HUES64 (cell line): ENCODE measurements around the gene KCNQ1OT1.

Source experiments
- H3K27ac ChIP-seq: 2 replicates; pipeline ENCODE4 v1.7.0; 2013; ENCODE audit warnings: low read depth, low read length, inconsistent platforms
- H3K27me3 ChIP-seq: 2 replicates; pipeline ENCODE4 v1.6.1; 2013; ENCODE audit warnings: mild to moderate bottlenecking, low read length; ENCODE audit not compliant: insufficient read depth
- H3K36me3 ChIP-seq: 2 replicates; pipeline ENCODE4 v1.6.1; 2013; ENCODE audit warnings: mild to moderate bottlenecking, low read length; ENCODE audit not compliant: insufficient read depth
- H3K4me1 ChIP-seq: 2 replicates; pipeline ENCODE4 v1.6.1; 2013; ENCODE audit warnings: mild to moderate bottlenecking, low read length, moderate library complexity; ENCODE audit not compliant: insufficient read depth
- H3K4me3 ChIP-seq: 2 replicates; pipeline ENCODE4 v1.5.1; 2013; ENCODE audit warnings: mild to moderate bottlenecking, low read length, moderate library complexity
- H3K9ac ChIP-seq: 2 replicates; pipeline ENCODE4 v1.6.1; 2013; ENCODE audit warnings: mild to moderate bottlenecking, low read depth, low read length
- H3K9me3 ChIP-seq: 2 replicates; pipeline ENCODE4 v1.6.1; 2013; ENCODE audit warnings: low read depth, low read length; ENCODE audit not compliant: insufficient read depth
- WGBS: fragments of 150-250, 120-280 bp; methylation state at CpG from one replicate; pipeline ENCODE4 v1.1.7; 2013; ENCODE audit warnings: missing lambda C conversion rate; 5-methylcytosine and 5-hydroxymethylcytosine counted together

Gene KCNQ1OT1

GRCh38 chr11:2573240-2574042 is 126.4 kb downstream of the KCNQ1OT1 start:
- Histone ChIP-seq H3K27me3 (peaks cover 33% of the 10 kb centered on the region), H3K27ac (no peak overlapping the region)

GRCh38 chr11:2572491-2573239 is 127.1 kb downstream of the KCNQ1OT1 start:
- Histone ChIP-seq H3K27ac (no peak overlapping the region), H3K9me3 (no peaks in the 10 kb centered on the region), H3K27me3 (peaks cover 32% of the 10 kb centered on the region), H3K4me3 (no peak overlapping the region), H3K36me3 (no peaks in the 10 kb centered on the region), H3K4me1 (no peaks in the 10 kb centered on the region), H3K9ac (no peak overlapping the region)
- WGBS, result 95% methylated on average over 33 of the region's 33 CpGs

More at GRCh38 chr11:2573240-2574042, 126.4 kb downstream of the KCNQ1OT1 start:
- WGBS, result 96% methylated on average over 28 of the region's 28 CpGs
- H3K9ac ChIP-seq, result no peak overlapping the region
- no peaks in the 10 kb centered on the region for H3K9me3 ChIP-seq
- no peaks in the 10 kb centered on the region for H3K36me3 ChIP-seq
- H3K4me1 ChIP-seq, result no peaks in the 10 kb centered on the region
- no peak overlapping the region for H3K4me3 ChIP-seq

GRCh38 chr11:2571598-2572281 is 128.1 kb downstream of the KCNQ1OT1 start:
- H3K4me3 ChIP-seq, result no peak overlapping the region
- H3K9me3 ChIP-seq, result no peaks in the 10 kb centered on the region
- H3K36me3 ChIP-seq, result no peaks in the 10 kb centered on the region
- 94% methylated on average over 23 of the region's 23 CpGs for WGBS
- H3K9ac ChIP-seq, result no peak overlapping the region
- peaks cover 40% of the 10 kb centered on the region for H3K27me3 ChIP-seq
- no peaks in the 10 kb centered on the region for H3K4me1 ChIP-seq
- H3K27ac ChIP-seq, result no peak overlapping the region

- peaks cover 38% of the 10 kb centered on the region for H3K27me3 ChIP-seq
- no peak overlapping the region for H3K9ac ChIP-seq
- no peaks in the 10 kb centered on the region for H3K9me3 ChIP-seq
- H3K4me1 ChIP-seq, result no peaks in the 10 kb centered on the region
- no peak overlapping the region for H3K4me3 ChIP-seq
- no peaks in the 10 kb centered on the region for H3K36me3 ChIP-seq
- no peak overlapping the region for H3K27ac ChIP-seq
- WGBS, result 96% methylated on average over 25 of the region's 25 CpGs
Observed at GRCh38 chr11:2570841-2571597, 128.8 kb downstream of the KCNQ1OT1 start.

GRCh38 chr11:2570211-2570811 is 129.5 kb downstream of the KCNQ1OT1 start:
- Histone ChIP-seq H3K4me1 (no peaks in the 10 kb centered on the region), H3K27ac (no peak overlapping the region), H3K4me3 (no peak overlapping the region), H3K27me3 (peaks cover 38% of the 10 kb centered on the region), H3K36me3 (no peaks in the 10 kb centered on the region), H3K9me3 (no peaks in the 10 kb centered on the region), H3K9ac (no peak overlapping the region)
- 97% methylated on average over 26 of the region's 26 CpGs for WGBS

- Histone ChIP-seq H3K4me3 (no peak overlapping the region), H3K36me3 (no peaks in the 10 kb centered on the region), H3K27ac (no peak overlapping the region), H3K9ac (no peak overlapping the region), H3K9me3 (no peaks in the 10 kb centered on the region), H3K4me1 (no peaks in the 10 kb centered on the region), H3K27me3 (peaks cover 43% of the 10 kb centered on the region)
- 95% methylated on average over 10 of the region's 10 CpGs for WGBS
Observed at GRCh38 chr11:2569731-2570210, 130.0 kb downstream of the KCNQ1OT1 start.

GRCh38 chr11:2569321-2569721 is 130.5 kb downstream of the KCNQ1OT1 start:
- H3K9ac ChIP-seq, result no peak overlapping the region
- 93% methylated on average over 14 of the region's 14 CpGs for WGBS
- no peaks in the 10 kb centered on the region for H3K4me1 ChIP-seq
- no peak overlapping the region for H3K27ac ChIP-seq
- H3K27me3 ChIP-seq, result peaks cover 48% of the 10 kb centered on the region
- no peak overlapping the region for H3K4me3 ChIP-seq
- H3K36me3 ChIP-seq, result no peaks in the 10 kb centered on the region
- no peaks in the 10 kb centered on the region for H3K9me3 ChIP-seq

- Histone ChIP-seq H3K27me3 (peaks cover 43% of the 10 kb centered on the region), H3K9ac (no peak overlapping the region), H3K36me3 (no peaks in the 10 kb centered on the region), H3K4me1 (no peaks in the 10 kb centered on the region), H3K9me3 (no peaks in the 10 kb centered on the region), H3K4me3 (no peak overlapping the region), H3K27ac (no peak overlapping the region)
- 92% methylated on average over 5 of the region's 5 CpGs for WGBS
Observed at GRCh38 chr11:2567026-2567671, 132.6 kb downstream of the KCNQ1OT1 start.

GRCh38 chr11:2566223-2567025 is 133.4 kb downstream of the KCNQ1OT1 start:
- no peaks in the 10 kb centered on the region for H3K4me1 ChIP-seq

More at GRCh38 chr11:2566223-2567025, 133.4 kb downstream of the KCNQ1OT1 start:
- Histone ChIP-seq H3K27ac (no peak overlapping the region), H3K27me3 (peaks cover 43% of the 10 kb centered on the region), H3K36me3 (no peaks in the 10 kb centered on the region), H3K9ac (no peak overlapping the region), H3K9me3 (no peaks in the 10 kb centered on the region), H3K4me3 (no peak overlapping the region)
- WGBS, result 93% methylated on average over 16 of the region's 16 CpGs
